Adrenal gland (tissue), 5 donors: ENCODE measurements around the gene SFTPA1.

Experiments
- CTCF ChIP-seq, 6 experiments: fragments of 450-650 bp in 4 of 6; fragments of 200-600 bp in 2 of 6; sonication (generic) in 1 of 6; IDR thresholded peaks; 1 replicate in 5 of 6; 2 replicates in 1 of 6; pipeline versions ENCODE4 v1.5.1 to v1.8.0; 2016 to 2021; ENCODE audit warnings: antibody characterized with exemption in 6 of 6, mild to moderate bottlenecking in 2 of 6, moderate library complexity in 1 of 6
- POLR2A ChIP-seq, 2 donors: fragments of 450-650 bp; IDR thresholded peaks; one replicate each; pipeline ENCODE4 v1.6.1; 2017; ENCODE audit warnings: antibody characterized with exemption in 2 of 2, mild to moderate bottlenecking in 2 of 2, moderate library complexity in 1 of 2
- donor health status: DM: no; HTN: no; CAD: no.

GRCh38 chr10:79588800-79589199 is 21.9 kb upstream of the SFTPA1 start:
- TF ChIP-seq CTCF (IDR thresholded peaks at IDR 0.05) (no peak), POLR2A (IDR thresholded peaks at IDR 0.05) (no peak)
